ENCODE results near the gene LRP1-AS. TPM values are rescaled to one million over a fixed set of nuclear protein-coding genes. Genes with fewer than 3 reads are reported as not detected.
A peak's percentile ranks its signal among the peaks of the same experiment; 100 is the strongest.

LRP1-AS gene
- total RNA-seq, 2 experiments from 2014 or later, result not detected

- no peaks in the 10 kb centered on the region for H3K9me3 Mint-ChIP-seq
- peak overlapping the region; percentile 95 for H3K27ac Mint-ChIP-seq
- H3K4me1 Mint-ChIP-seq (ENCODE audit: low read depth), result peaks cover 60% of the 10 kb centered on the region
- no peak for DNase-seq
- H3K27me3 Mint-ChIP-seq, result no peaks in the 10 kb centered on the region
- intact Hi-C loops (cut with micrococcal nuclease), result loop anchor here (5.0 to 10.0 kb wide), 3 partner anchors 133 to 462 kb away; partner anchors contain the start of gene ATP5F1B
- ChIA-PET POLR2A (interaction anchor here (0.5 to 5.0 kb wide), 5 partner anchors 14 to 104 kb away, joined by 3 to 83 read pairs (median 41); partner anchors contain the start of genes LRP1, NAB2 and NEMP1), CTCF (interaction anchor here (0.6 to 6.2 kb wide), 11 partner anchors 9 to 108 kb away, joined by 3 to 261 read pairs (median 5); partner anchors contain the start of genes LRP1, NAB2 and NEMP1)
- H3K4me3 Mint-ChIP-seq, result peak overlapping the region; percentile 90
- H3K36me3 Mint-ChIP-seq, result peaks cover 48% of the 10 kb centered on the region
These were observed 38.0 kb downstream of the LRP1-AS start for GRCh38 chr12:57109207-57110103.

GRCh38 chr12:57107456-57108155, 39.8 kb downstream of the LRP1-AS start:
- ChIA-PET POLR2A (interaction anchor here (0.9 to 5.0 kb wide), 4 partner anchors 12 to 29 kb away, joined by 3 to 83 read pairs (median 3); partner anchors contain the start of gene NEMP1), CTCF (interaction anchor here (1.1 to 6.2 kb wide), 5 partner anchors 16 to 132 kb away, joined by 3 to 261 read pairs (median 5); partner anchors contain the start of gene NEMP1)
- Mint-ChIP-seq H3K4me3 (no peak overlapping the region), H3K9me3 (no peaks in the 10 kb centered on the region), H3K36me3 (peaks cover 56% of the 10 kb centered on the region), H3K27ac (peak overlapping the region; percentile 50), H3K27me3 (no peaks in the 10 kb centered on the region), H3K4me1 (ENCODE audit: low read depth) (peaks cover 64% of the 10 kb centered on the region)
- intact Hi-C loops (cut with micrococcal nuclease), result no loop called here
- no peak for DNase-seq

- intact Hi-C loops (cut with micrococcal nuclease), result no loop called here
- H3K27me3 Mint-ChIP-seq, result no peaks in the 10 kb centered on the region
- ChIA-PET CTCF (interaction anchor here (0.6 to 1.1 kb wide), 4 partner anchors 9 to 37 kb away, joined by 3 to 4 read pairs (median 3); no protein-coding TSS in a partner anchor), POLR2A (interaction anchor here (1.0 to 1.9 kb wide), 2 partner anchors 11 to 14 kb away, joined by 4 to 5 read pairs; no protein-coding TSS in a partner anchor)
- no peak for DNase-seq
- peaks cover 62% of the 10 kb centered on the region for H3K36me3 Mint-ChIP-seq
- no peaks in the 10 kb centered on the region for H3K9me3 Mint-ChIP-seq
- no peak overlapping the region for H3K4me3 Mint-ChIP-seq
- H3K4me1 Mint-ChIP-seq (ENCODE audit: low read depth), result peaks cover 63% of the 10 kb centered on the region
- no peak overlapping the region for H3K27ac Mint-ChIP-seq
These were observed 41.3 kb downstream of the LRP1-AS start for GRCh38 chr12:57106021-57106708.

- H3K27ac Mint-ChIP-seq, result peak overlapping the region; percentile 24
- intact Hi-C loops (cut with micrococcal nuclease), result no loop called here
- peaks cover 57% of the 10 kb centered on the region for H3K36me3 Mint-ChIP-seq
- peaks cover 63% of the 10 kb centered on the region for H3K4me1 Mint-ChIP-seq (ENCODE audit: low read depth)
- ChIA-PET CTCF (interaction anchor here (0.7 to 1.2 kb wide), 4 partner anchors 10 to 104 kb away, joined by 3 to 4 read pairs (median 3); no protein-coding TSS in a partner anchor), POLR2A (interaction anchor here (0.8 to 1.9 kb wide), 2 partner anchors 11 to 13 kb away, joined by 3 to 5 read pairs; no protein-coding TSS in a partner anchor)
- no peak overlapping the region for H3K4me3 Mint-ChIP-seq
- no peaks in the 10 kb centered on the region for H3K9me3 Mint-ChIP-seq
- H3K27me3 Mint-ChIP-seq, result no peaks in the 10 kb centered on the region
- DNase-seq, result no peak
These were observed 42.2 kb downstream of the LRP1-AS start for GRCh38 chr12:57105011-57105753.

GRCh38 chr12:57104292-57104910, 43.0 kb downstream of the LRP1-AS start:
- no peaks in the 10 kb centered on the region for H3K27me3 Mint-ChIP-seq
- peaks cover 56% of the 10 kb centered on the region for H3K4me1 Mint-ChIP-seq (ENCODE audit: low read depth)
- DNase-seq, result no peak
- intact Hi-C loops (cut with micrococcal nuclease), result no loop called here
- H3K27ac Mint-ChIP-seq, result peak overlapping the region; percentile 24
- no peaks in the 10 kb centered on the region for H3K9me3 Mint-ChIP-seq
- CTCF ChIA-PET, result interaction anchor here (1.0 to 2.4 kb wide), 5 partner anchors 7 to 103 kb away, joined by 3 to 10 read pairs (median 3); partner anchors contain the start of gene STAT6
- no peak overlapping the region for H3K4me3 Mint-ChIP-seq
- POLR2A ChIA-PET, result interaction anchor here (0.8 to 2.3 kb wide), 4 partner anchors 8 to 12 kb away, joined by 3 to 7 read pairs (median 6); no protein-coding TSS in a partner anchor
- peaks cover 61% of the 10 kb centered on the region for H3K36me3 Mint-ChIP-seq

GRCh38 chr12:57103856-57104255, 43.6 kb downstream of the LRP1-AS start:
- Mint-ChIP-seq H3K27ac (no peak overlapping the region), H3K36me3 (peaks cover 66% of the 10 kb centered on the region), H3K9me3 (no peaks in the 10 kb centered on the region), H3K27me3 (no peaks in the 10 kb centered on the region), H3K4me1 (ENCODE audit: low read depth) (peaks cover 56% of the 10 kb centered on the region), H3K4me3 (no peak overlapping the region)
- DNase-seq, result no peak
- intact Hi-C loops (cut with micrococcal nuclease), result no loop called here
- ChIA-PET CTCF (interaction anchor here (1.0 to 2.4 kb wide), 3 partner anchors 8 to 35 kb away, joined by 3 to 10 read pairs (median 3); partner anchors contain the start of gene STAT6), POLR2A (interaction anchor here (1.6 to 2.3 kb wide), 2 partner anchors 8 to 10 kb away, joined by 7 read pairs; no protein-coding TSS in a partner anchor)

- no peak overlapping the region for H3K4me3 Mint-ChIP-seq
- peaks cover 42% of the 10 kb centered on the region for H3K4me1 Mint-ChIP-seq (ENCODE audit: low read depth)
- ChIA-PET POLR2A (interaction anchor here (2.3 kb wide), 1 partner anchor 8 kb away, joined by 7 read pairs; no protein-coding TSS in a partner anchor), CTCF (interaction anchor here (0.8 to 2.4 kb wide), 2 partner anchors 10 to 24 kb away, joined by 4 to 10 read pairs; partner anchors contain the start of gene STAT6)
- no peak for DNase-seq
- H3K27ac Mint-ChIP-seq, result peak overlapping the region; percentile 76
- H3K27me3 Mint-ChIP-seq, result no peaks in the 10 kb centered on the region
- intact Hi-C loops (cut with micrococcal nuclease), result no loop called here
- peaks cover 65% of the 10 kb centered on the region for H3K36me3 Mint-ChIP-seq
- H3K9me3 Mint-ChIP-seq, result no peaks in the 10 kb centered on the region
These were observed 45.3 kb downstream of the LRP1-AS start for GRCh38 chr12:57101892-57102695.

- Mint-ChIP-seq H3K27me3 (no peaks in the 10 kb centered on the region), H3K36me3 (peaks cover 60% of the 10 kb centered on the region), H3K9me3 (no peaks in the 10 kb centered on the region), H3K4me1 (ENCODE audit: low read depth) (peaks cover 34% of the 10 kb centered on the region), H3K27ac (peak overlapping the region; percentile 66), H3K4me3 (no peak overlapping the region)
- ChIA-PET POLR2A (interaction anchor here (0.5 to 9.6 kb wide), 4 partner anchors 10 to 23 kb away, joined by 3 to 83 read pairs (median 5); partner anchors contain the start of gene STAT6), CTCF (interaction anchor here (1.0 to 14.4 kb wide), 4 partner anchors 12 to 37 kb away, joined by 3 to 251 read pairs (median 34); partner anchors contain the start of genes NEMP1 and STAT6)
- intact Hi-C loops (cut with micrococcal nuclease), result no loop called here
- DNase-seq, result no peak
These were observed 47.7 kb downstream of the LRP1-AS start for GRCh38 chr12:57099766-57100165.

GRCh38 chr12:57099047-57099714, 48.2 kb downstream of the LRP1-AS start:
- intact Hi-C loops (cut with micrococcal nuclease), result no loop called here
- H3K4me3 Mint-ChIP-seq, result no peak overlapping the region
- DNase-seq, result no peak
- peaks cover 57% of the 10 kb centered on the region for H3K36me3 Mint-ChIP-seq
- peak overlapping the region; percentile 65 for H3K27ac Mint-ChIP-seq
- peaks cover 34% of the 10 kb centered on the region for H3K4me1 Mint-ChIP-seq (ENCODE audit: low read depth)
- CTCF ChIA-PET, result interaction anchor here (1.0 to 14.4 kb wide), 5 partner anchors 12 to 83 kb away, joined by 3 to 251 read pairs (median 7); partner anchors contain the start of genes NEMP1 and STAT6
- POLR2A ChIA-PET, result interaction anchor here (0.5 to 9.6 kb wide), 5 partner anchors 9 to 25 kb away, joined by 3 to 83 read pairs (median 4); partner anchors contain the start of gene STAT6
- H3K27me3 Mint-ChIP-seq, result no peaks in the 10 kb centered on the region
- no peaks in the 10 kb centered on the region for H3K9me3 Mint-ChIP-seq
